Activated CD4-positive, CD25-positive, alpha-beta regulatory T cell treated with anti-CD3 and anti-CD28 coated beads, Interleukin-2, amount 50 U/mL, for 16 hours (primary cell): ENCODE data around the gene SETD1B.

Experiments
- DNase-seq: peaks from one replicate; pipeline ENCODE4 v3.0.0-alpha.2; 2020; ENCODE audit warnings: low read depth, low spot score

Gene SETD1B

DNA sequence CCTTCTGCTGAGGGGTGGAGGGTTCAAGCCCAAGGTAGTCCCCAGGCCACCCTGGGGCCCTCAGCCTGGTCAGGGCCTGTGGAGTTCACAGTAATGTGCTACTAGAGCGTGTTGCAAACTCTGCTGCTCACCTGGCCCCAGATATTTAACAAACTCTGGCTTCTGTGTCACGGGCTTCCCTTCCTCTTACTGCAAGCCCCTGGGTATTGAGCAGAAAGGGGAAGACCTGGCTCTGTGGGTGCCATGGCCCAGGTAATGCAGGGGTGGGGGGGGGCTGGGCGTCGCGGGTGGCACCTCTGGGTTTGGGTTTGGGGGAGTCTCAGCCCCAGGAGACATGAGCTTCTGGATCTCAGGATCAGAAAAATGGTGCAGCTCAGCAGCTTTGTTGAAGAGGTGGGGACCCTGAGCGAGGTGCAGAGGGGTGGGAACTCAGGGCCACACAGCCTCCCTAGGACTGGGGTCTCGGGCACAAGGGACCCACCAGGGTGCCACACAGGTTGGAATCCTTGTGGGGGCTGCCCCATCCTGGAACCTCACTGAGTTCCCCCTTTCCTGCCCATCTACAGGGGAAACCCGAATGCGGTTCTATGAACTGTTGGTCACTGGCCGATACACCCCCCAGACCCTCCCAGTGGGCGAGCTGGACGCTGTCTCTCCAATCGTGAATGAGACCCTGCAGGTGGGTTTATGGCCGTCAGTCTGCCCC lies 4.0 kb downstream of the SETD1B start:
- no peak for DNase-seq

DNA sequence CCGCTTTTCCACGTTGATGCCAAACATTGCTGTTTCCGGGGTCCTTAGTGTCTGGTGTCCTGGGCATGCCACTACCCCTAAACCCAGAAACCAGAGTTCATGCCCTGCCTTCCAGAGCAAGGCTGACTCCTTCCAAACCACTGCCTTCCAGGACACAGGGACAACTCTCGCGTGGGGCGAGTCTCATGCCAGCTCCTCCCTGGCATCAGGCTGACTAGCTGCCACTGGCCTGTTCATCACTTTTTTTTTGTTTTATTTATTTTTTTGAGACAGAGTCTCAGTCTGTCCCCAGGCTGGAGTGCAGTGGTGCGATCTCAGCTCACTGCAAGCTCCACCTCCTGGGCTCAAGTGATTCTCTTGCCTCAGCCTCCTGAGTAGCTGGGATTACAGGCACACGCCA lies 4.8 kb downstream of the SETD1B start:
- no peak for DNase-seq

DNA sequence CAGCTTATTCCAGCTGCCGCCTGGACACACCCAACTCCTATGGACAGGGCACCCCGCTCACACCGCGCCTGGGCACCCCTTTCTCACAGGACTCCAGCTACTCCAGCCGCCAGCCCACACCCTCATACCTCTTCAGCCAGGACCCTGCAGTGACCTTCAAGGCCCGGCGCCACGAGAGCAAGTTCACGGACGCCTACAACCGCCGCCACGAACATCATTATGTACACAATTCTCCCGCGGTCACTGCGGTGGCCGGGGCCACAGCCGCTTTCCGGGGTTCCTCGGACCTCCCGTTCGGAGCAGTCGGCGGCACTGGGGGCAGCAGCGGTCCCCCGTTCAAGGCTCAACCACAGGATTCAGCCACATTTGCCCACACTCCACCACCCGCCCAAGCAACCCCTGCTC lies 5.9 kb downstream of the SETD1B start:
- DNase-seq = no peak

DNA sequence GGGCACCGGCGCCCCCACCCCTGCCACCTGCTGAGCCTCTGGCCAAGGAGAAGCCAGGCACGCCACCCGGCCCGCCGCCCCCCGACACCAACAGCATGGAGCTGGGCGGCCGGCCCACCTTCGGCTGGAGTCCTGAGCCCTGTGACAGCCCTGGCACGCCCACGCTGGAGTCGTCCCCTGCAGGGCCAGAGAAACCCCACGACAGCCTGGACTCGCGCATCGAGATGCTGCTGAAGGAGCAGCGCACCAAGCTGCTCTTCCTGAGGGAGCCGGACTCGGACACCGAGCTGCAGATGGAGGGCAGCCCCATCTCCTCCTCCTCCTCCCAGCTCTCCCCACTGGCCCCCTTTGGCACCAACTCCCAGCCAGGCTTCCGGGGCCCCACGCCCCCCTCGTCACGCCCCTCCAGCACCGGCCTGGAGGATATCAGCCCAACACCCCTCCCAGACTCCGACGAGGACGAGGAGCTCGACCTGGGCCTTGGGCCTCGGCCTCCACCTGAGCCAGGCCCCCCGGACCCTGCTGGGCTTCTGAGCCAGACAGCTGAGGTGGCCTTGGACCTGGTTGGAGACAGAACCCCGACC lies 6.5 kb downstream of the SETD1B start:
- no peak for DNase-seq

DNA sequence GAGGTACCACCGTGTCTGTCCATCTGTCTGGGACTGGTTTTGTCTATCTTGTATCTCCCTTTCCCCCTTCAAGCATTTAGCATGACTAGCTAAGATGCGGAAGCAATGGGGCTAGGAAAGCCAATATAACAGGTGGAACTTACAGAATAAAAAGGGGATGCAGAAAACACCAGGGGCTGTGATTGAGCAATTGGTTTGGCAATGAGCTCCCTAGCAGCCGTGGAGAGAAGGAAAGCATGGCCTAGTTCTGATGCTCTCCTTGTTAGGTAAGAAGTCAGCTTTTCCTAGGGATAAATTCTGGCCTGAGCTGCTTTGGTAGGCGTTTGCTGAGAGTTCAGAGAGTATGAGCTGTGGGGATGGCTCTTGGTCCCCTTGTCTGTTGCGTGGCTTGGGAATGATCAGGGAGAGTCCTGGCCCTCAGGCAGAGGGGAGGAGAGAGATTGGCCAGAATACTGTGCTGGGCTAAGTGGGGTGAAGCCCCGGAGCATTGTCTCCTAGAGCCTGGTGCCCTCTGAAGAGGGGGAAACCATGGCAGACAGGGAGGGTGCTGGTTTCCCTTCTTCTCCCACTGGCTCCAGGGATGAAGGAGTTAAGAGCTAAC lies 7.1 kb downstream of the SETD1B start:
- DNase-seq = no peak

DNA sequence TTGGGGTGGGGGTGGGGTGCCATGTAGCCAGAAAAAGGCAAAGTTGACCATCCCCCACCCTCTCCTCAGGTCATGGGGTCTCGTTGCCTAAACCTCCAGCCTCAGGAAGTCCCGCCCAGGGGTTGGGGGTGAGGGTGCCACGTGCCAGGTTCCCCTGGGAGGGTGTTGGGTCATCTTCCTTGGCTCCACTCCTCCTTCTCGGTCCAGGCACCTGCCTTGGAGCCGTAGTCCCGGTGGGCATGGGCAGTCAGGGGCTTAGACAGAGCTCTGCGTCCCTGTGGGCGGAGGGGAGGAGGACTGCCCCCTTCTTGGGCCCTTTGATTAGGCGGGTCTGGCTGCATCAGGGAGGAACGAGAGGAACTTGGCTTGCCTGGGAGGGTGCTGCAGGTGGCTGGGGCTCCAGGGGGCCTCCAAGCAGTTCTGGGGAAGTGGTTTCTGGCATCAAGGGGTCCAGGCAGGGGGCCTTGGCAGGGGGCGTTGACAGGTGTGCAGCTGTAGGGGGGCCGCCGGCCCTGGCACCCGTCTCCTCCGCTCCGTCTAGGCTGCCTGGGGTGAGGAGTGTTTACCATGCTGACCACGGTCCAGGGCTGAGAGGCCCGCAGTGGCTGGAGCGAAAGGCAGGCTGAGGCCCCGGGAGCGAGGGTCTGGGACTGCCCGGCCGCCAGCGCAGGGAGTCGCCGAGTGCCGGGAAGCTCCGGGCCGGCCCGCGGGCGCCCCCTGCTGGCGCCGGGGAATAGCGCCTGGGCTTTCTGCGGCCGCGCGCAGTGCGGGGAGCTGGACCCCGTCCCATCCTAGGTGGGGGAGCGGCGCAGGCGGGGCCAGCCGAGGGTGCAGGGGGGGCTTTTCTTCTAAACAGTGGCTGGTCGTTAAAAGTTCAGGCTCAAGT lies 7.9 kb downstream of the SETD1B start:
- DNase-seq = peak; percentile 44

DNA sequence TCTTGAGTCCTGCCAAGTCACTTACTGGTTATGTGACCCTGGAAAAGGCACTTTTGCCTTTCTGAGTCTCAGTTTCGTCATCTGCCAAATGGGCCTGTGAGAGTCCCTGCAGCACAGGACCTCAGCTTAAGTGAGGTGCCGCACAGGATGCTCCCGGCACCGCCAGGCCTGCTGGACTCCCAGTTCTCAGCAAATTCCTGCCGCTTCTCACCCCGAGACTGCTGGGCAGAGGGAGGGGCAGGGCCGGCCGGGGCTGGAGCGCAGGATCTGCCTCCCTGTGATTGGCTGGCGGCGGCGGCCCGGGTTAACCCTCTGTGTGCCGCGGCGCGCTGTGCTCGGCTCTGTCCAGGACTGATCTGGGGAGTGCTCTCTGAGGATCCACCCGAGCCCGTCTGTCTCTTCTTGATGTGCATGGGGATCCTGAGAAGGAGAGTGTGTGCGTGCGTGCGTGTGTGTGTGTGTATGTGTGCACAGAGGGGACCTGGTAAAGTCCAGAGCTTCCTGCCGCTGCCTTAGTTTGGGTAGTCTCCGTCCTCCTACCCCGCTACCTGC lies 8.6 kb downstream of the SETD1B start:
- DNase-seq = no peak

DNA sequence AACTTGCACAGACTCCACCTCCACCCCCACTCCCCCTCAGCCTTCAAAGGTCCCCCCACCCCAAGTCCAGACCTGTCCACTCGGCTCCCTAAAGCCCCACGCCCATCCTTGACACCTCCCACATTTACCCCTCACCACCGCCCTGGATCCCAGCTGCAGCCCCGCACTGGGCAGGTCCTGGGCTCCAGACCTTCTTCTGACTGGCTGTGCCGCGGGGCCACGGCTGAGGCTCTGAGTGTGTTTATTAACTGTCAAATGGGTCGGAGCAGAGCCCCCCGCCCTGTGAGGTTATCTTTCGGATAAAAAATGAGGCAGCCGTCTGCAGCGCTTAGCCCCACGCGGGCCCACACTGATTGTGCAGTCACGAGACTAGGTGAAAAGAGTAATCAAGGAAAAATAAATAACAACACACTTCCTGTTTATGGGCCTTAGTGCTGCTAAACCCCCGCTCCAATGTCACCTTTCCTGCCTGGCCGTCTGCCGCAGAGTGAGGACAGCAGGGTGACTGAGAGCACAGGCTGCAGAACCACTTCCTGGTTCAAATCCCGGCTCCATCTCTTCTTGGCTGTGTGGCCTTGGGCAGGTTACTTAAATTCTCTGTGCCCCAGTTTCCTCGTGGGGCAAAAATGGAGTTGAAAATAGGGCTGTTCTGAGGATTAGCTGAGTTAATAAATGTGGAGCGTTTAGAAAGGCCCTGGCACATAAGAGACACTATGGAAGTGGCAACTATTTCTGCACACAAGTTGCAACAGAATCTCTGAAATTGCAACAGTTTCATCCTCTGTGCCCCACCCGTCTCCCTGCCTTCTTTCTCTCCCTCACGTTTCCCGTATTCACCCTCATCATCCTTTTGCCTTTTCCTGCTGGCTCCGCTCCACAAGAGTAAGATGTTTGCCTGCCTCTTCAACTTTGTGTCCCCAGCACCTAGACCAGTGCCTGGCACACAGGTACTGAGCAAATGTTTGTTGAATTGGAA lies 9.4 kb downstream of the SETD1B start:
- no peak for DNase-seq

DNA sequence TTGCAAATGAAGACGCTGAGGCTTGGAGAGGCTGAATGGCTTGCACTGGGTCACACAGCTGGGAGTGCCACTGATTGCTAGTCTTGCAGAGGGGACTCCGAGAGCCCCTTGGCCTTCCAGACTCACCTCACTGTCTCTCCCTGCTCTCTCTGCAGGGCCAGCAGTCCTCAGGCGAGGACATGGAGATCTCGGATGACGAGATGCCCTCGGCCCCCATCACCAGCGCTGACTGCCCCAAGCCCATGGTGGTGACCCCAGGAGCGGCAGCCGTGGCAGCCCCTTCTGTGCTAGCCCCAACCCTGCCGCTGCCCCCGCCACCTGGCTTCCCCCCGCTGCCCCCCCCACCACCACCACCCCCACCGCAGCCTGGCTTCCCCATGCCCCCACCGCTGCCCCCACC lies 10.1 kb downstream of the SETD1B start:
- DNase-seq = no peak

DNA sequence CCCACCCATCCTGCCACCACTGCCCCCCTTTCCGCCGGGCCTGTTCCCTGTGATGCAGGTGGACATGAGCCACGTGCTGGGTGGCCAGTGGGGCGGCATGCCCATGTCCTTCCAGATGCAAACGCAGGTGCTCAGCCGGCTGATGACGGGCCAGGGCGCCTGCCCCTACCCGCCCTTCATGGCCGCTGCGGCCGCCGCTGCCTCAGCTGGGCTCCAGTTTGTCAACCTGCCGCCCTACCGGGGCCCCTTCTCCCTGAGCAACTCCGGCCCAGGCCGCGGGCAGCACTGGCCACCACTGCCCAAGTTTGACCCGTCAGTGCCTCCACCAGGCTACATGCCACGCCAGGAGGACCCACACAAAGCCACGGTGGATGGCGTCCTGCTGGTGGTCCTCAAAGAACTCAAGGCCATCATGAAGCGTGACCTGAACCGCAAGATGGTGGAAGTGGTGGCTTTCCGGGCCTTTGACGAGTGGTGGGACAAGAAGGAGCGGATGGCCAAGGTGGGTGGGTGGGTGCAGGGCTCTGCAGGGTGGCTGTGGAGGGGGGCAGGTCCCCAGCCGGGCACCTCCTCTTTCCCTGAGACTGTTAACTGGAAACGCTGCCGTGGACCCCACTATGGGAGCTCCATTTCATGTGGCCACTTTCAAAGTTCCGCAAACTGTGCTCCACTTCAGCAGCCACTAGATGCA lies 10.8 kb downstream of the SETD1B start:
- no peak for DNase-seq

DNA sequence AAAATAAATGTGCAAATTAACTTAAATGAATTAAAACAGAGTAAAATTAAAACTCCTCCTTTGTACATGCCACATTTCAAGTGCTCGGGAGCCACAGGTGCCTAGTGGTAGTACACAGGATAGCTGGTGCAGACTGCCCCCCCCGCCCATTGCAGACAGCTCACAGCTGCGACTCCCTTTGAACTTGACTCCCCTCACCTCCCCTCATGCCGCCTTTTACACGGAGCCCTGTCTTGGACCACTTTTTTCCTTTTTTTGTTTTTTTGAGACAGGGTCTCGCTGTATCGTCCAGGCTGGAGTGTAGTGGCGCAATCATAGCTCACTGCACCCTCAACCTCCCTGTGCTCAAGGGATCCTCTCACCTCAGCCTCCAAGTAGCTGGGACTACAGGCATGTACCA lies 11.5 kb downstream of the SETD1B start:
- no peak for DNase-seq

DNA sequence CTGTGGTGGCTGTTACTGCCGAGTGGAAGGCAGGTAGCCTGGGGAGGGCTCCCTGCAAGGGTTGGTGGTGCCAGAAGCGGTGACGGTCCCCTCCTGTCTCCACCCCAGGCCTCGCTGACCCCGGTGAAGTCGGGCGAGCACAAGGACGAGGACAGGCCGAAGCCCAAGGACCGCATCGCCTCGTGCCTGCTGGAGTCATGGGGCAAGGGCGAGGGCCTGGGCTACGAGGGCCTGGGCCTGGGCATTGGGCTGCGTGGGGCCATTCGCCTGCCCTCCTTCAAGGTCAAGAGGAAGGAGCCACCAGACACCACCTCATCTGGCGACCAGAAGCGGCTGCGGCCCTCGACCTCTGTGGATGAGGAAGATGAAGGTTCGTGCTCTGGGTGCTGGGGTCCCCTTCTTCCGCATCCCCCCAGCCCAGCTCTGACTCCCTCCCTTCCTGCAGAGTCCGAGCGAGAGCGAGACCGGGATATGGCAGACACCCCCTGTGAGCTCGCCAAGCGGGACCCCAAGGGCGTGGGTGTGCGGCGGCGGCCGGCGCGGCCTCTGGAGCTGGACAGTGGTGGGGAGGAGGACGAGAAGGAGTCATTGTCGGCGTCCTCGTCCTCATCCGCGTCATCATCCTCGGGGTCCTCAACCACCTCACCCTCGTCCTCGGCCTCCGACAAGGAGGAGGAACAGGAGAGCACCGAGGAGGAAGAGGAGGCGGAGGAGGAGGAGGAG lies 13.3 kb downstream of the SETD1B start:
- no peak for DNase-seq

DNA sequence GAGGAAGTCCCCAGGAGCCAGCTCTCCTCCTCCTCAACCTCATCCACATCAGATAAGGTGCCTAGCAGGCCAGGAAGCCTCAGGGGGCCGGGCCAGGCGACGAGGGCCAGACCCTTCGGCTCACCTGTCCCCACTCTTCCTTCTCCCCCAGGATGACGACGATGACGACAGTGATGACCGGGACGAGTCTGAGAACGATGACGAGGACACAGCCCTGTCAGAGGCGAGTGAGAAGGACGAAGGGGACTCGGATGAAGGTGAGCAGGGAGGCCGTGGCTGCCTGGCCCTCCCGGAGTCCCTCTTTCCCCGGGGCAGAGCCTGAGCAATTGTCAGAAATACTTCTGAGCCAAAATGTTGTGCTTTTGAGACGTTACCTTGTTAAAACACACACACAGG lies 13.8 kb downstream of the SETD1B start:
- DNase-seq = no peak

DNA sequence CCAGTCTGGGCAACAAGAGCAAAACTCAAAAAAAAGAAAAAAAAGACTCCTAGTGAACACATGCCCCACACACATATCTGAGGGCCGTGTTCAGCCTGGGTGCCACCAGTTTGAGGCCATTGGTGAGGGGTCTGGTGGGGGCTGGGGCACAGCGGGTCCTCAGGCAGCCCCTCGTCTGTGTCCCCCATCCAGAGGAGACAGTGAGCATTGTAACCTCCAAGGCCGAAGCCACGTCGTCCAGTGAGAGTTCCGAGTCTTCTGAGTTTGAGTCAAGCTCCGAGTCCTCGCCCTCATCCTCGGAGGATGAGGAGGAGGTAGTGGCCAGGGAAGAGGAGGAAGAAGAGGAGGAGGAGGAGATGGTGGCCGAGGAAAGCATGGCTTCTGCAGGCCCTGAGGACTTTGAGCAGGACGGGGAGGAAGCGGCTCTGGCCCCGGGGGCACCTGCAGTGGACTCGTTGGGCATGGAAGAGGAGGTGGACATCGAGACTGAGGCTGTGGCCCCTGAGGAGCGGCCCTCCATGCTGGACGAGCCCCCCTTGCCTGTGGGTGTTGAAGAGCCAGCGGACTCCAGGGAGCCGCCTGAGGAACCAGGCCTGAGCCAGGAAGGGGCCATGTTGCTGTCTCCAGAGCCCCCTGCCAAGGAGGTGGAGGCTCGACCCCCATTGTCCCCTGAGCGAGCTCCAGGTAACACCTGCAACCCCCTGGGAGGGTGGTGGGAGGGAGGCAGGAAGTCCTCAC lies 15.6 kb downstream of the SETD1B start:
- DNase-seq = no peak

DNA sequence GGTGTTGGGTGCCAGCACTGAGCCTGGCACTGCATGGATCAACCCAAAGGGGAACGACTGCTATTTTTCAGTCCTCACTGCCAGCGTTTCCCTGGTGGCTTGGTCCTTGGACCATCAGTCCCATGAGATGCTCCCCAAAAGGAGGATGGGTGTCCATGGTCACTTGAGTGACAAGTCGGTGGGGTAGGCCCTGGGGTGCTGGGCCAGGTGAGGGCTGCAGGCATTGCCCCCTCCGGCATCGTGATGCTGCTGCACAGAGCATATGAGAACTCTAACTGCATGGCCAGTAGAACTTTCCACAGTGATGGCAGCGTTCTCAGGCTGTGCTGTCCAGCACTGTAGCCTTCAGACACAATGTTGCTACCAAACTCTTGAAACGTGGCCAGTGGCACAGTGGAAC lies 16.2 kb downstream of the SETD1B start:
- no peak for DNase-seq

DNA sequence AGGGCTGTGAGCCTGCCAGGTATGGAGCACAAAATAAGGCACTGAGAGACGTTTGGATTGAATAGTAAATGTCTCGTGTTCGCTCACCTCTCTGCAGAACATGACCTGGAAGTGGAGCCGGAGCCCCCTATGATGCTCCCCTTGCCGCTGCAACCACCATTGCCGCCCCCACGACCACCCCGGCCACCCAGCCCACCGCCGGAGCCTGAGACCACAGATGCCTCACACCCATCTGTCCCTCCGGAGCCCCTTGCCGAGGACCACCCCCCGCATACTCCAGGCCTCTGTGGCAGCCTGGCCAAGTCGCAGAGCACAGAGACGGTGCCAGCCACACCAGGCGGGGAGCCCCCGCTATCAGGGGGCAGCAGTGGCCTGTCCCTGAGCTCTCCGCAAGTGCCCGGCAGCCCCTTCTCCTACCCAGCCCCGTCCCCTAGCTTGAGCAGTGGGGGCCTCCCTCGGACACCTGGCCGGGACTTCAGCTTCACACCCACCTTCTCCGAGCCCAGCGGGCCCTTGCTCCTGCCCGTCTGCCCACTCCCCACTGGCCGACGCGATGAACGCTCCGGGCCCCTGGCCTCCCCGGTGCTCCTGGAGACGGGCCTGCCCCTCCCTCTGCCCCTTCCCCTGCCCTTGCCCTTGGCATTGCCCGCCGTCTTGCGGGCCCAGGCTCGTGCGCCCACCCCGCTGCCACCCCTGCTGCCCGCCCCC lies 18.7 kb downstream of the SETD1B start:
- DNase-seq = no peak

DNA sequence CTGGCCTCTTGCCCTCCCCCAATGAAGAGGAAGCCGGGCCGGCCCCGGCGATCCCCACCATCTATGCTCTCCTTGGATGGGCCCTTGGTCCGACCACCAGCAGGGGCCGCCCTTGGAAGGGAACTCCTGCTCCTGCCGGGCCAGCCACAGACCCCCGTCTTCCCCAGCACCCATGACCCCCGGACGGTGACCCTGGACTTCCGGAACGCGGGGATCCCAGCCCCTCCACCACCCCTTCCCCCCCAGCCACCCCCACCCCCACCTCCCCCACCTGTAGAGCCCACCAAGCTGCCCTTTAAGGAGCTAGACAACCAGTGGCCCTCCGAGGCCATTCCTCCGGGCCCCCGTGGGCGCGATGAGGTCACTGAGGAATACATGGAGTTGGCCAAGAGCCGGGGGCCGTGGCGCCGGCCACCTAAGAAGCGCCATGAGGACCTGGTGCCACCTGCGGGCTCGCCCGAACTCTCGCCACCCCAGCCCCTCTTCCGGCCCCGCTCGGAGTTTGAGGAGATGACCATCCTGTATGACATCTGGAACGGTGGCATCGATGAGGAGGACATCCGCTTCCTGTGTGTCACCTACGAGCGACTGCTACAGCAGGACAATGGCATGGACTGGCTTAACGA lies 19.4 kb downstream of the SETD1B start:
- DNase-seq = no peak

DNA sequence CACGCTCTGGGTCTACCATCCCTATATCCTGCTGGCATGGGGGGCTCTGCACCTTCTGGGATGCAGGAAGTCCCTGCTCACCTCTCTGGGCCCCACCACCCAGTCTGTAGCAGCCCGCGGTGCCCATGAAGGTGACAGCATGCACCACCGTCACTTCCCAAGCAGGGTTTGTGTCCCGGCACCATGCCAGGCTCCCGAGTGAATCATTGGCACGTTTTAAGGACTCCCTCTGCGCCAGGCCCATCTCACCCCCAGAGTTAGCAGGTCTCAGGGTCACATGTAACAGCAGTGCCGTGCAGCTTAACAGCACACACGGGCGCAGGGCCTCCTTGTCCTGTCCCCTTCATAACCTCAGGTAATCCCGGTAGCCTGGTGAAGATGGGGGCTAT lies 19.9 kb downstream of the SETD1B start:
- no peak for DNase-seq
